ENCODE data around the gene PLIN3.
"Not testable (repeated sequence)": the region's sequence is repeated elsewhere in the genome, so short reads cannot be mapped to it uniquely, and the experiment has no call there.

Gene PLIN3

GRCh38 chr19:4844348-4845179, 22.9 kb downstream of the PLIN3 start:
- no peak for DNase-seq

GRCh38 chr19:4843647-4843965, 23.9 kb downstream of the PLIN3 start:
- no peak for DNase-seq

GRCh38 chr19:4839192-4839591, 28.3 kb downstream of the PLIN3 start:
- DNase-seq = no peak

- DNase-seq = no peak
Measured at GRCh38 chr19:4832776-4833175, 34.7 kb downstream of the PLIN3 start.

- not testable (repeated sequence) for DNase-seq
Measured at GRCh38 chr19:4831979-4832340, 35.5 kb downstream of the PLIN3 start.

- no peak for DNase-seq
Measured at GRCh38 chr19:4831304-4831978, 36.0 kb downstream of the PLIN3 start, which contains the start of gene TICAM1. TICAM1 (minus strand) TSS chr19:4831712; CDS start chr19:4818377, 13,335 bp downstream.

- DNase-seq = no peak
Measured at GRCh38 chr19:4830768-4831265, 36.6 kb downstream of the PLIN3 start.

GRCh38 chr19:4830332-4830731, 37.1 kb downstream of the PLIN3 start:
- DNase-seq = no peak

- no peak for DNase-seq
Measured at GRCh38 chr19:4829001-4829712, 38.3 kb downstream of the PLIN3 start.

- no peak for DNase-seq
Measured at GRCh38 chr19:4823577-4823976, 43.9 kb downstream of the PLIN3 start.

GRCh38 chr19:4822354-4822753, 45.1 kb downstream of the PLIN3 start:
- DNase-seq = not testable (repeated sequence)

GRCh38 chr19:4821265-4821664, 46.2 kb downstream of the PLIN3 start:
- DNase-seq = no peak

GRCh38 chr19:4817467-4818277, 49.8 kb downstream of the PLIN3 start:
- DNase-seq = no peak

GRCh38 chr19:4816950-4817278, 50.6 kb downstream of the PLIN3 start:
- no peak for DNase-seq

- DNase-seq = no peak
Measured at GRCh38 chr19:4816202-4816949, 51.1 kb downstream of the PLIN3 start.

- peak; percentile 94 for DNase-seq
Measured at GRCh38 chr19:4815426-4816201, 51.9 kb downstream of the PLIN3 start.

GRCh38 chr19:4814625-4815425, 52.6 kb downstream of the PLIN3 start:
- DNase-seq = no peak

GRCh38 chr19:4811328-4812131, 55.9 kb downstream of the PLIN3 start:
- DNase-seq = peak; percentile 12

- no peak for DNase-seq
Measured at GRCh38 chr19:4807188-4807587, 60.3 kb downstream of the PLIN3 start.

- DNase-seq = no peak
Measured at GRCh38 chr19:4806384-4806783, 61.1 kb downstream of the PLIN3 start.
